Measurements from ENCODE around the gene CIB2. TPM values are rescaled to one million over a fixed set of nuclear protein-coding genes. Genes with fewer than 3 reads are reported as not detected.

The CIB2 gene
- total and polyA plus RNA-seq, 10 donors = 1.0 to 5.0 (median 3.1) TPM

- Histone ChIP-seq H3K36me3 (no peaks in the 10 kb centered on the region), H3K9me3 (no peaks in the 10 kb centered on the region), H3K27ac (peak overlapping the region in 1 of 8 donors; percentile 94), H3K27me3 (replicated peaks in 1 of 7) (peaks cover 0 to 5% (median 0%) of the 10 kb centered on the region in 7 donors), H3K4me1 (peaks cover 6 to 31% (median 16%) of the 10 kb centered on the region in 6 donors), H3K4me3 (no peak overlapping the region)
- 84 to 87% (median 84%) methylated on average over 8 of the region's 8 CpGs for WGBS, 5 donors
- peak; percentile 68 for DNase-seq
- intact Hi-C loops (cut with DNase I; ENCODE audit: low total_unique reads) = no loop called here
- TF ChIP-seq POLR2AphosphoS5 (IDR thresholded peaks at IDR 0.05) (no peak), POLR2A (IDR thresholded peaks at IDR 0.05) (no peak), CTCF (IDR thresholded peaks at IDR 0.05 in 8 of 11, conservative IDR thresholded peaks at IDR 0.05 in 3 of 11) (no peak)
Measured at GRCh38 chr15:78129077-78129750, 2.0 kb downstream of the CIB2 start.

GRCh38 chr15:78127882-78128281 lies 3.4 kb downstream of the CIB2 start:
- no peak overlapping the region for H3K4me3 ChIP-seq
- H3K9me3 ChIP-seq = no peaks in the 10 kb centered on the region
- peaks cover 6 to 25% (median 16%) of the 10 kb centered on the region in 6 donors for H3K4me1 ChIP-seq
- no peaks in the 10 kb centered on the region for H3K36me3 ChIP-seq
- intact Hi-C loops (cut with DNase I; ENCODE audit: low total_unique reads) = no loop called here
- no peak for TF ChIP-seq CTCF (IDR thresholded peaks at IDR 0.05 in 8 of 11, conservative IDR thresholded peaks at IDR 0.05 in 3 of 11)
- TF ChIP-seq POLR2AphosphoS5 (IDR thresholded peaks at IDR 0.05) = no peak
- TF ChIP-seq POLR2A (IDR thresholded peaks at IDR 0.05) = no peak
- 88 to 97% (median 93%) methylated on average over 2 of the region's 2 CpGs for WGBS, 5 donors
- no peak for DNase-seq
- peaks cover 0 to 5% (median 0%) of the 10 kb centered on the region in 7 donors for H3K27me3 ChIP-seq (replicated peaks in 1 of 7)
- peak overlapping the region in 1 of 8 donors; percentile 21 for H3K27ac ChIP-seq

- no peaks in the 10 kb centered on the region for H3K36me3 ChIP-seq
- no peaks in the 10 kb centered on the region for H3K27me3 ChIP-seq (replicated peaks in 1 of 7)
- DNase-seq = no peak
- intact Hi-C loops (cut with DNase I; ENCODE audit: low total_unique reads) = no loop called here
- H3K4me3 ChIP-seq = no peak overlapping the region
- TF ChIP-seq POLR2AphosphoS5 (IDR thresholded peaks at IDR 0.05) (no peak), POLR2A (IDR thresholded peaks at IDR 0.05) (no peak), CTCF (IDR thresholded peaks at IDR 0.05 in 8 of 11, conservative IDR thresholded peaks at IDR 0.05 in 3 of 11) (no peak)
- H3K4me1 ChIP-seq = peaks cover 0 to 1% (median 0%) of the 10 kb centered on the region in 6 donors
- WGBS, 5 donors = 81 to 95% (median 83%) methylated on average over 3 of the region's 3 CpGs
- no peak overlapping the region for H3K27ac ChIP-seq
- H3K9me3 ChIP-seq = no peaks in the 10 kb centered on the region
Measured at GRCh38 chr15:78125267-78125666, 6.0 kb downstream of the CIB2 start.

- H3K36me3 ChIP-seq = no peaks in the 10 kb centered on the region
- intact Hi-C loops (cut with DNase I; ENCODE audit: low total_unique reads) = no loop called here
- no peak overlapping the region for H3K4me3 ChIP-seq
- 87 to 93% (median 90%) methylated on average over 4 to 5 of the region's 5 CpGs for WGBS, 5 donors
- TF ChIP-seq POLR2AphosphoS5 (IDR thresholded peaks at IDR 0.05) = no peak
- TF ChIP-seq CTCF (IDR thresholded peaks at IDR 0.05 in 8 of 11, conservative IDR thresholded peaks at IDR 0.05 in 3 of 11) = no peak
- no peak for TF ChIP-seq POLR2A (IDR thresholded peaks at IDR 0.05)
- DNase-seq = no peak
- no peaks in the 10 kb centered on the region for H3K27me3 ChIP-seq (replicated peaks in 1 of 7)
- H3K27ac ChIP-seq = no peak overlapping the region
- no peaks in the 10 kb centered on the region for H3K4me1 ChIP-seq
- no peaks in the 10 kb centered on the region for H3K9me3 ChIP-seq
Measured at GRCh38 chr15:78120523-78120922, 10.7 kb downstream of the CIB2 start.
